ENCODE results near the gene FAM53A. TPM values are rescaled to one million over a fixed set of nuclear protein-coding genes. Genes with fewer than 3 reads are reported as not detected.
A peak's percentile ranks its signal among the peaks of the same experiment; 100 is the strongest.

Gene FAM53A
- total and polyA plus RNA-seq, 10 of the 15 experiments (the other 5 are each of a cell fraction or from before 2014, with no cell fraction given), result 0.02 to 0.87 (median 0.38) TPM; not detected in 2

- TF ChIP-seq NFYB (IDR thresholded peaks at IDR 0.05; ENCODE audit: insufficient read depth, low read depth, low read length), result no peak
- TF ChIP-seq TARDBP (IDR thresholded peaks at IDR 0.05; ENCODE audit: borderline replicate concordance), result no peak
- peak; percentile 43; the same call in 1 of the 2 replicates for TF ChIP-seq IKZF1 (conservative IDR thresholded peaks at IDR 0.05)
- no peak for TF ChIP-seq RBBP5 (conservative IDR thresholded peaks at IDR 0.05)
- no peak for TF ChIP-seq MEF2A (IDR thresholded peaks at IDR 0.05; ENCODE audit: insufficient read depth, low read depth, low read length)
- no peak for TF ChIP-seq ATF3 (IDR thresholded peaks at IDR 0.05; ENCODE audit: borderline replicate concordance, extremely low read depth, low read depth, low read length)
- TF ChIP-seq TAF1 (IDR thresholded peaks at IDR 0.05; ENCODE audit: borderline replicate concordance, low read depth, low read length), result no peak
- TF ChIP-seq PKNOX1 (IDR thresholded peaks at IDR 0.05), result no peak
- no peak for TF ChIP-seq ZNF274 (IDR thresholded peaks at IDR 0.05; ENCODE audit: insufficient read depth, insufficient read length)
- no peak for TF ChIP-seq ZSCAN29 (IDR thresholded peaks at IDR 0.05)
- no peak for TF ChIP-seq HSF1 (IDR thresholded peaks at IDR 0.05; ENCODE audit: low read depth, low read length)
- no peak for TF ChIP-seq ZNF207 (IDR thresholded peaks at IDR 0.05; ENCODE audit: borderline replicate concordance)
- TF ChIP-seq BCLAF1 (IDR thresholded peaks at IDR 0.05), result no peak
- no peak for TF ChIP-seq MYC (IDR thresholded peaks at IDR 0.05; ENCODE audit: insufficient read depth, insufficient read length, insufficient replicate concordance, low read length, severe bottlenecking)
- TF ChIP-seq ZNF622 (IDR thresholded peaks at IDR 0.05), result no peak
- TF ChIP-seq ZZZ3 (IDR thresholded peaks at IDR 0.05; ENCODE audit: control insufficient read depth, insufficient read length, low read depth), result no peak
- no peak for TF ChIP-seq SMARCA5 (IDR thresholded peaks at IDR 0.05)
- no peak for TF ChIP-seq ETV6 (conservative IDR thresholded peaks at IDR 0.05 in 1 of 2, IDR thresholded peaks at IDR 0.05 in 1 of 2; ENCODE audit: borderline replicate concordance in 1 of 2, low read depth in 1 of 2)
- TF ChIP-seq MLLT1 (IDR thresholded peaks at IDR 0.05), result no peak
- TF ChIP-seq NFYA (IDR thresholded peaks at IDR 0.05; ENCODE audit: borderline replicate concordance, low read depth, low read length), result no peak
- no peak for TF ChIP-seq ZBTB33 (IDR thresholded peaks at IDR 0.05)
Observed at GRCh38 chr4:1723131-1723801, 39.2 kb upstream of the FAM53A start (continued).

All from GM12878 (cell line).